HCT116 (cell line): ENCODE results near the gene GIN1. TPM values are rescaled to one million over a fixed set of nuclear protein-coding genes. Genes with fewer than 3 reads are reported as not detected.

Experiments used
- ATAC-seq: fragments of 200-7000 bp; cut with Tn5 transposase; 2 replicates; pipeline ENCODE4 v1.9.1; 2020; ENCODE audit warnings: mild to moderate bottlenecking, moderate library complexity
- BruUV-seq: library from RNA; stranded (reverse); fragments of 400-500 nt; replicated peaks from 2 replicates; lab custom pipeline; 2021; lab: Mats Ljungman, UMichigan
- CTCF ChIA-PET: fragments of 300-600 bp; sonication (Branson Sonifier 250); formaldehyde crosslinking; loops from one replicate; lab custom pipeline; 2021; ENCODE audit warnings: antibody characterized with exemption; lab: Charles Lee
- POLR2A ChIA-PET: fragments of 300-600, 350-600 bp; sonication (Branson Sonifier 250); formaldehyde crosslinking; loops from one replicate; lab custom pipeline; 2021; ENCODE audit warnings: antibody characterized with exemption; lab: Charles Lee
- RAD21 ChIA-PET, 2 experiments: fragments of 300-600 bp; sonication (Branson Sonifier 250); formaldehyde crosslinking; loops; one replicate each; lab custom pipeline; 2023; ENCODE audit warnings: low total read pairs in 2 of 2; ENCODE audit not compliant: uncharacterized antibody in 2 of 2, unreplicated experiment in 2 of 2, low non-redundant PET in 1 of 2; lab: Charles Lee
- DNase-seq: peaks from one replicate; pipeline ENCODE4 v3.0.0-alpha.2; 2010; ENCODE audit warnings: low read depth, low spot score
- H2AFZ ChIP-seq: fragments of 200-600 bp; shearing (Covaris generic), sonication (generic); 2 replicates; pipeline ENCODE4 v1.6.1; 2017; ENCODE audit warnings: low read depth, mixed run types, mixed read lengths, antibody characterized with exemption, low read length; ENCODE audit not compliant: poor library complexity, severe bottlenecking
- H3K27ac ChIP-seq: 2 replicates; pipeline ENCODE4 v1.5.1; 2012; ENCODE audit warnings: low read depth, low read length
- H3K27me3 ChIP-seq: fragments of 200-600 bp; sonication (generic); 2 replicates; pipeline ENCODE4 v1.6.1; 2016; ENCODE audit warnings: mixed run types, low read length, mixed read lengths; ENCODE audit not compliant: insufficient read depth
- H3K36me3 ChIP-seq, 2 experiments: fragments of 200-500 bp in 1 of 2; fragments of 200-600 bp in 1 of 2; sonication (Bioruptor generic) in 1 of 2; sonication (generic) in 1 of 2; 2 replicates each; pipeline versions ENCODE4 v1.5.1 to v1.6.1; 2014 to 2016; ENCODE audit warnings: low read length in 2 of 2, inconsistent platforms in 1 of 2, mixed read lengths in 1 of 2, mixed run types in 1 of 2; ENCODE audit not compliant: insufficient read depth in 2 of 2, control insufficient read depth in 1 of 2
- H3K4me1 ChIP-seq, 2 experiments: fragments of 200-600 bp in 1 of 2; sonication (generic) in 1 of 2; 2 replicates each; pipeline versions ENCODE4 v1.5.1 to v1.6.1; 2012 to 2017; ENCODE audit warnings: low read length in 2 of 2, inconsistent platforms in 1 of 2, mild to moderate bottlenecking in 1 of 2, mixed read lengths in 1 of 2, mixed run types in 1 of 2, moderate library complexity in 1 of 2; ENCODE audit not compliant: insufficient read depth in 2 of 2, control insufficient read depth in 1 of 2
- H3K4me2 ChIP-seq: fragments of 200-600 bp; sonication (generic); 2 replicates; pipeline ENCODE4 v1.6.1; 2017; ENCODE audit warnings: mixed run types, low read length, mixed read lengths
- H3K4me3 ChIP-seq, 2 experiments: fragments of 200-600 bp in 1 of 2; sonication (generic) in 1 of 2; replicated peaks in 1 of 2; 2 replicates each; pipeline ENCODE4 v1.5.1; 2011 to 2016; ENCODE audit warnings: low read length in 2 of 2, control low read depth in 1 of 2, low read depth in 1 of 2, mild to moderate bottlenecking in 1 of 2, mixed read lengths in 1 of 2, mixed run types in 1 of 2
- H3K79me2 ChIP-seq: fragments of 200-600 bp; sonication (generic); 2 replicates; pipeline ENCODE4 v1.6.1; 2017; ENCODE audit warnings: mild to moderate bottlenecking, mixed run types, low read length, moderate library complexity, mixed read lengths; ENCODE audit not compliant: insufficient read depth
- H3K9ac ChIP-seq: fragments of 200-600 bp; sonication (generic); 2 replicates; pipeline ENCODE4 v1.6.1; 2016; ENCODE audit warnings: low read length, mixed read lengths
- H3K9me2 ChIP-seq: fragments of 200-600 bp; sonication (generic), shearing (Covaris generic); 2 replicates; pipeline ENCODE4 v1.6.1; 2017; ENCODE audit warnings: mixed run types, mild to moderate bottlenecking, moderate library complexity; ENCODE audit not compliant: insufficient read depth
- H3K9me3 ChIP-seq, 2 experiments: fragments of 200-500 bp in 1 of 2; fragments of 200-600 bp in 1 of 2; sonication (Bioruptor generic) in 1 of 2; sonication (generic) in 1 of 2; 2 replicates each; pipeline ENCODE4 v1.6.1; 2014 to 2017; ENCODE audit warnings: low read length in 2 of 2, mixed read lengths in 2 of 2, inconsistent platforms in 1 of 2, low read depth in 1 of 2, mild to moderate bottlenecking in 1 of 2, mixed run types in 1 of 2, moderate library complexity in 1 of 2; ENCODE audit not compliant: control insufficient read depth in 1 of 2, insufficient read depth in 1 of 2
- H4K20me1 ChIP-seq: fragments of 200-600 bp; sonication (generic), shearing (Covaris generic); 2 replicates; pipeline ENCODE4 v1.6.1; 2017; ENCODE audit warnings: mixed run types, mild to moderate bottlenecking, moderate library complexity; ENCODE audit not compliant: insufficient read depth
- ATF3 ChIP-seq: IDR thresholded peaks from 2 replicates; pipeline ENCODE4 v1.6.1; 2012
- CBX3 ChIP-seq: IDR thresholded peaks from 2 replicates; pipeline ENCODE4 v1.6.1; 2012; ENCODE audit warnings: low read depth
- CTCF ChIP-seq, 3 experiments: fragments of 200-600 bp in 1 of 3; sonication (generic) in 1 of 3; IDR thresholded peaks in 2 of 3; conservative IDR thresholded peaks in 1 of 3; 2 replicates each; pipeline ENCODE4 v1.5.1; 2012 to 2017; ENCODE audit warnings: low read depth in 2 of 3, low read length in 2 of 3, antibody characterized with exemption in 1 of 3, borderline replicate concordance in 1 of 3, control low read depth in 1 of 3, mild to moderate bottlenecking in 1 of 3, mixed read lengths in 1 of 3, mixed run types in 1 of 3, moderate library complexity in 1 of 3; ENCODE audit not compliant: insufficient read depth in 1 of 3
- RAD21 ChIP-seq: IDR thresholded peaks from 2 replicates; pipeline ENCODE4 v1.6.1; 2012; ENCODE audit warnings: low read depth, mild to moderate bottlenecking
- SP1 ChIP-seq: IDR thresholded peaks from 2 replicates; pipeline ENCODE4 v1.6.1; 2012; ENCODE audit warnings: low read depth
- ZBTB33 ChIP-seq: IDR thresholded peaks from 2 replicates; pipeline ENCODE4 v1.6.1; 2011; ENCODE audit warnings: mild to moderate bottlenecking, low read length, moderate library complexity; ENCODE audit not compliant: insufficient replicate concordance; ENCODE audit errors: extremely low read depth
- ZFX ChIP-seq: fragments of 450-650 bp; IDR thresholded peaks from 2 replicates; pipeline ENCODE4 v1.6.1; 2017
- intact Hi-C: fragments of 100-400 bp; cut with micrococcal nuclease; formaldehyde crosslinking; loops from 2 replicates; pipeline ENCODE4 v1.10.0; 2022
- total RNA-seq: library from RNA; stranded (reverse); gene quantifications from one replicate; pipeline ENCODE4 v1.2.1, GENCODE V29; 2021; ENCODE audit not compliant: unreplicated experiment

GIN1 gene
- total RNA-seq, 1 experiment from 2014 or later = 11.0 TPM

- Histone ChIP-seq H2AFZ (peak overlapping the region; percentile 50), H3K4me2 (no peak overlapping the region), H3K4me1 (no peaks in the 10 kb centered on the region), H3K9ac (no peak overlapping the region), H3K27me3 (no peaks in the 10 kb centered on the region), H3K27ac (no peak overlapping the region), H4K20me1 (no peaks in the 10 kb centered on the region), H3K36me3 (no peaks in the 10 kb centered on the region), H3K9me2 (no peaks in the 10 kb centered on the region), H3K4me3 (no peak overlapping the region), H3K9me3 (no peaks in the 10 kb centered on the region), H3K79me2 (no peaks in the 10 kb centered on the region)
- ATAC-seq (peak; percentile 61), DNase-seq (peak; percentile 49)
- CTCF ChIA-PET = interaction anchor here (1.4 to 1.9 kb wide), 2 partner anchors 456 to 479 kb away, joined by 3 to 7 read pairs; no protein-coding TSS in a partner anchor
- POLR2A ChIA-PET = no interaction called here
- RAD21 ChIA-PET = no interaction called here
- TF ChIP-seq CBX3 (no peak), RAD21 (peak; percentile 84), CTCF (IDR thresholded peaks at IDR 0.05 in 2 of 3, conservative IDR thresholded peaks at IDR 0.05 in 1 of 3; ENCODE audit: borderline replicate concordance in 1 of 3, insufficient read depth in 1 of 3, low read depth in 2 of 3, low read length in 2 of 3) (peak; percentile 24 to 83 (median 56); a peak in 5 of 6 replicates)
- no TSS peak for BruUV-seq
- intact Hi-C loops = loop anchor here (1.0 to 10.0 kb wide), 4 partner anchors 261 to 458 kb away; no protein-coding TSS in a partner anchor
These were observed 78.8 kb downstream of the GIN1 start for GRCh38 chr5:103041071-103041676.

GRCh38 chr5:103037673-103038455 lies 82.1 kb downstream of the GIN1 start:
- Histone ChIP-seq H3K9ac (no peak overlapping the region), H3K27ac (no peak overlapping the region), H4K20me1 (no peaks in the 10 kb centered on the region), H3K4me1 (no peaks in the 10 kb centered on the region), H2AFZ (no peak overlapping the region), H3K36me3 (0 out of 4 replicates have a peak, but pooled peaks cover 0 to 5% of the 10 kb centered on the region in 2 experiments), H3K4me3 (no peak overlapping the region), H3K79me2 (no peaks in the 10 kb centered on the region), H3K9me3 (peaks cover 0 to 5% of the 10 kb centered on the region in 2 experiments; a peak in 2 of 4 replicates), H3K27me3 (no peaks in the 10 kb centered on the region), H3K4me2 (no peak overlapping the region), H3K9me2 (no peaks in the 10 kb centered on the region)
- POLR2A ChIA-PET = no interaction called here
- RAD21 ChIA-PET = no interaction called here
- no TSS peak for BruUV-seq
- no peak for DNase-seq
- CTCF ChIA-PET = no interaction called here
- ATAC-seq = peak; percentile 30; the same call in 1 of the 2 replicates
- TF ChIP-seq ZFX (no peak), ZBTB33 (no peak), SP1 (no peak), CTCF (IDR thresholded peaks at IDR 0.05 in 2 of 3, conservative IDR thresholded peaks at IDR 0.05 in 1 of 3; ENCODE audit: borderline replicate concordance in 1 of 3, insufficient read depth in 1 of 3, low read depth in 2 of 3, low read length in 2 of 3) (0 out of 6 replicates have a peak, but pooled peaks of 1 of the 3 experiments have one; percentile 15), ATF3 (no peak)
- intact Hi-C loops = no loop called here
